Middle frontal gyrus (tissue), 1 donor: ENCODE data around the gene TAMALIN.

Experiments
- DNase-seq: peaks from one replicate; pipeline ENCODE4 v3.0.0-alpha.2; 2015; ENCODE audit warnings: low spot score; ENCODE audit errors: extremely low spot score

The TAMALIN gene

DNA sequence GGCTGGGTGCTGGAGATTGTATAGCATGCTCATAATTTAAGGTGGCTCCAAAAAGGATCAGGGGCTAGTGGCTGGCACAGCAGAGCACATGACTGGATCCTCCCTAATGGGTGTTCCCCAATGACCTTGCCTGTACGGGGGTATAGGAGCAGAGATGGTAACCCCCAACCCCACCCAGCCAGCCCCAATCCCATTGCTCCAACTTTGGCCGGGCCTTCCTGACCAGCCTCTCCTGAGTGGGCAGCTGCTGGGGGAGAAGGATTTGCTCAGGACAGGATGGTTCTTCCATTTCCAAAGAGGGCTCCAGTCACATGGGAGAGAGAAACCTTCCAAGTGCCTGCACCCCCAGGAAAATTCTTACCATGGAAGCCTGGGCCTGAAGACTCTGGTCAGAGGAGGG lies 29.2 kb downstream of the TAMALIN start:
- DNase-seq, result no peak

DNA sequence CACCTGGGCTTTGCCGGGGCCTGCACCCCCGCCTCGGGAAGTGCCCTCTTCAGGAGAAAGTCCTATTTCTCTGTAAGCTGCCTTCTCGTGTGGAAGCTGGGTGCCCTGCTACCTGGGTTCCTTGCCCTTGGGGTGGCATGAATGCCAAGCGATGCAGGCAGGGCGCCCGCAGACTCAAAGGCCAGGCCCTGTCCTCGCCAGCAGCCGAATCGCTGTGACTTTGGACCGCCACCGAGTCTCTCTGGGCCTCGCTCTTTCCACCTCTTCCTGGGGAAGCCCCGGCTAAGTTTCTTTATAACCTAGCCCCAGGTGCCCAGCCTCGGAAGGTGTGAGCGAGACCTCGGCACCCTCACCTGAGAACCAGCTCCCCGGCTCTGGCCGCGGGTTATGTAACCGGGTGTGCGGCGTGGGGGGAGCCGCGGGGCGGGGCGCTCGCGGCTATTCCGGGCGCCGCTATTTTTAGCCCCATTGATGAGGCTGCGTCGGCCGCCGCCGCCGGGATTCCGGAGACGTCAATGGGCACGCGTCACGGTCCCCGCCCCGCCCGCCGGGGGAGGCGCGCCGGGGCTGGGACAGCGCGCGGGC lies 29.9 kb downstream of the TAMALIN start:
- peak; percentile 74 for DNase-seq

DNA sequence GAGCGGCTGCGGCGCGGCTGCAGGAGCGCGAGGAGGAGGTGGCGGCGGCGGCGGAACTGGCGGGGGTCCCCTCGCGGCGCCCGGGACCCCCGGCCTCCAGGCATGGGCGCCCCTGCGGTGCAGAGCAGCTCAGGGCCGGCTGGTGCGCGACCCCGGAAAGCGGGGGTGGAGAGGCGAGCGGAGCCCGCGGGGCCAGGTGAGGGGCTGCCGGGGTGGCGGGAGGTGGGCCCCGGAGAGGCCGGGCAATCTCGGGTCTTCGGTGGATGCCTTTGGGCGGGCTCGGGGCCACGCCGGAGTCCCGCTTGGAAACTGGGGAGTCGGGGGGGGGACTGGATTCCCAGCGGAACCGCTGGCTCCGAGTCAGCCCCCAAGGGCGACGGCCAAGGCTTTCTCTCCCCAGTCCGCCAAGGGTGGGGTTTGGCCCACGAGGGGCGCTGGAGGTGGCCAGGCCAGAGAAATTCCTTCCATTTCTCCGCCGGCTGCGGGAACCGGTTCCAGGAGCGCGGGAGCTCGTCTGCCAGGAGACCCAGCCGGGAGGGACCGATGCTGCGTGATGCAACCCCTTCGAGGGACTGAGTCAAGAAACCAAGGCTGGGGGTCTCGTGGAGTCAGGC lies 30.6 kb downstream of the TAMALIN start:
- no peak for DNase-seq

GRCh38 chr12:52038447-52038846 lies 31.7 kb downstream of the TAMALIN start:
- DNase-seq, result no peak

DNA sequence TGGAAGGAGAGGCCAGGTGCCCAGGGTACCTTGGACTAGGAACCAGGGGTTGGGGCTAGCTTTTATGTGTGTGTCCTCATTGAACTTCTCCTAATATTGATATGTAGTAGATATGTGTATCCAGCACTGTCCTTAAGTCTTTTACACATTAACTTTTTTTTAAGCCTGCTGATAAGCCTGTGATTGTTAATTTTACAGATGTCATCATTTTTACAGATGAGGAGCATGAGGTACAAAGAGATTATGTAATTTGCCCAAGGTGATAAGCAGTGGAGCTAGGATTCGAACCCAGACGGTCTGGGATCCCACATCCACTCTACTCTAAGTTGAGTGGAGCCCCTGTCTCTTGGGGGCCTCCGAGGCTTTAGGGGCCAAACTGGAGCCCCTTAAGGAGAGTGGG lies 34.3 kb downstream of the TAMALIN start:
- DNase-seq, result no peak

DNA sequence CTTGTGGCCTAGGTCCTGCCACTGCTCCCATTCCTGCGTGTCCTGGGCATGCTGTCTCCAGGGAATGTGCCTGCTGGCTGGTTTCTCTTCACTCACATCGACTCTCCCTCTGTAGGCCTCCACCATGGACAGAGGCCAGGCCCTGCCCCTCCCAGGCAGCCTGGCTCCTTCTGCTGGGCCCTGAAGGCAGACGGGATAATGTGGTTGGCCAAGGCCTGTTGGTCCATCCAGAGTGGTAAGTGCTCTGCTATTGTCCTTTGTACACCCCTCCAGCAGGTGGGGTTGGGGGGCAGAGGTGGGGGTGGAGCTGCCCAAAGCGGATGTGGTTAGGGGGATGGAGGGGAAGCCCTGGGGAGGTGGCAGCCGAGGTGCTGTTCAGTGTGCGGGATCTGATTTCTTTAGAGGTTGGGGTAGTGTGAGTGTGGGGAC lies 35.0 kb downstream of the TAMALIN start:
- no peak for DNase-seq

DNA sequence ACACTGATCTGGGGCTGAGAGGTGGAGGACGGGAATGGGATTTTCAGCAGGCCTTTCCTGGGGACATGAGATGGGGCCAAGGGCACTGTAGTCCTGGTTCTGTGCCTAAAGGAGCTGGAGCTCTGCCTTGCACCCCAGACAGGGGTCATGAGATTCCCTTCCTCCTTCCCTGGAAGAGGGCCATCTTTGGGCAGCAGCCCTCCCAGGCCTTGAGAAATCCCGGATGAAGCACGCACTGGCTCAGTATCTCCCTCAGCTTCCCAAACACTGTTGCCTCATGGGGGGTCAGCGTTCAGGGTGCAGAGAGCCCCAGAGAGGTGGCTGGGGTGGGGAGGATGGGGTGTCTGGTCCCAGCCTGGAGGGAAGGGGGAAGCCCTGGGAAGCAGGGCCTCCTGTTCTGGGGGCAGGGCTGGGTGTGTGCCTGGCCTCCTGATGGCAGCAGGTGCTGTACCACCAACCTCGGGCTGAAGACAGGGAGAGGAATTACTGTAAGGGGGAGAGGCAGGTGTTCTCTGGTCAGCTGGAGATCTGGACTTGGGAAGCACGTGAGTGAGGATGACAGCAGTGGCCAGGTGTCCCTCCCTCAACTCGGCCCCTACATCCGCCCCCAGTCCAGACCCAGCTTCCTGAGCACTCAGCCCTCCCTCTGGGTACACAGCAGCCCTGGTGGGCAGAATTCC lies 36.1 kb downstream of the TAMALIN start:
- DNase-seq, result no peak

DNA sequence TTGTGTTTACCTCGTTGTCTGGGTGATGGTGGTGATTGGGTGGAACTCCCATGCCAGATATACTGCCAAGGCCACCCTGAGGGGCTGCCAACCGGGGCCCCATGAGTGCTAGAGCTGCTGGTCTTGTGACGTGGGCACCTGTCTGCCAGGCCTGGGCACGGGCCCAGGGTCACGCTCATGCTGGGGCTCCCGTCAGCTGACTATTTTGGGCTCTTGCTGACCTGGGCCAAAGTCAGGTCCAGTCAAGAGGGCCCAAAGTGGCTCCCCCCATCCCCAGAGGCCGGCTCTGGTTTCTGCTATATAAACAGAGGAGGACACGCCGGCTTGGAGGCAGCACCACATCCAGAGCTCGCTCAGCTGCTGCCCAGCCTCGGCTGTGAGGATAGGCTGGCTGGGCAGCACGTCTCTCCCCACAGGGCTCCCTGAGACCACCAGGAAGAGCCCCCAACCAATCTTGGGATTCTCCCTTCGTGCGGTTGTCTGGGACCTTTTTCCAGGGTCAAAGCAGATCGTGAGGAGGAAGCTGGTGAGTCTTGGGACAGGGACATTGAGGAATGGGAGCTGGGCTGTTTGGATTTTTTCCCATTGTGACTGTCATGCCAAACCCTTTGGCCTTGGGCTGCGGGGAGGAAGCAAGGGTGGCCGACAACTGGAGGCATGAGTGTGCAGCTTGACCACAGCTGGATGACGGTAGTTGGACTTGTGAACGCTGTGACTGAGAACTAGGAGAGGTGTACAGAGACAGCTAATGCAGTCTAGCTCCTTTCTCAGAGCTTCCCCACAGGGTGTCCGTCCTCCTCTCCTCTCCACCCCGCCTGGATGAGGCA lies 36.9 kb downstream of the TAMALIN start:
- no peak for DNase-seq

GRCh38 chr12:52044292-52044983 lies 37.7 kb downstream of the TAMALIN start:
- peak; percentile 60 for DNase-seq

GRCh38 chr12:52045794-52046199 lies 39.1 kb downstream of the TAMALIN start:
- DNase-seq, result no peak

- DNase-seq, result no peak
Measured at GRCh38 chr12:52046859-52047258, 40.1 kb downstream of the TAMALIN start.

DNA sequence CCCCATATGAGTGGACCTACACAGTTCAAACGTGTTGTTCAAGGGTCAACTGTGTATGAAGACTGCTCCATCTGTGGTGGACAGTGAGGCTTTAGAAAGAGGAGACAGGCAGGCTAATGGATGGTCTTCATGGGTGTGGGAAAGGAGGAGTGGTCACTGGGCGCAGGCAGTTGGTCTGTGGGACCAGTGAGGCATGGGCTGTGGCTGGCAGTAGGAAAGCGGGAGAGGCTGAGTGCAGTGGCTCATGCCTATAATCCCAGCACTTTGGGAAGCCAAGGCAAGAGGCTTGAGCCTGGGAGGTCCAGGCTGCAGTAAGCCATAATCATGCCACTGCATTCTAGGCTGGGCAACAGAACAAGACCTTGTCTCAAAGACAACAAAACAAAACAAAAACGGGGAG lies 42.5 kb downstream of the TAMALIN start:
- no peak for DNase-seq

DNA sequence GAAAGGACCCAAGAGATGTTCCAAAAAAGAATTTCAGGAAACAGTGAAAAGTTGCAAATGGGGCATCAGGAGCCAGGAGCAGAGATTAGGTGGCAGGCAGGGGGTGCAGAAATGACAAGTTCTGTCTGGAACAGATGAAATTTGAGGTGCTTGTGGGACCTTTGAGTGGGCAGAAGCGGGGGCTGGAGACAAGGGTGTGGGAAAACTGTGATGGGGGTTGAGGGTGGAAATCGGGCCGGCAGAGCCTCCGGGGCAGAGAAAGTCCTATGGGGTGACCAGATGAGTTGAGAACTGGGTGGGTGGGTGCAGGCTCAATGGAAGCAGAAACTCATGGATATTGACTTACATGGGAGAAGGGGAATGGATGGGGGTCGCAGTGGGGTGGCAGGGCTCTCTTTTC lies 42.9 kb downstream of the TAMALIN start:
- no peak for DNase-seq

- DNase-seq, result no peak
Measured at GRCh38 chr12:52050116-52050757, 43.5 kb downstream of the TAMALIN start.

DNA sequence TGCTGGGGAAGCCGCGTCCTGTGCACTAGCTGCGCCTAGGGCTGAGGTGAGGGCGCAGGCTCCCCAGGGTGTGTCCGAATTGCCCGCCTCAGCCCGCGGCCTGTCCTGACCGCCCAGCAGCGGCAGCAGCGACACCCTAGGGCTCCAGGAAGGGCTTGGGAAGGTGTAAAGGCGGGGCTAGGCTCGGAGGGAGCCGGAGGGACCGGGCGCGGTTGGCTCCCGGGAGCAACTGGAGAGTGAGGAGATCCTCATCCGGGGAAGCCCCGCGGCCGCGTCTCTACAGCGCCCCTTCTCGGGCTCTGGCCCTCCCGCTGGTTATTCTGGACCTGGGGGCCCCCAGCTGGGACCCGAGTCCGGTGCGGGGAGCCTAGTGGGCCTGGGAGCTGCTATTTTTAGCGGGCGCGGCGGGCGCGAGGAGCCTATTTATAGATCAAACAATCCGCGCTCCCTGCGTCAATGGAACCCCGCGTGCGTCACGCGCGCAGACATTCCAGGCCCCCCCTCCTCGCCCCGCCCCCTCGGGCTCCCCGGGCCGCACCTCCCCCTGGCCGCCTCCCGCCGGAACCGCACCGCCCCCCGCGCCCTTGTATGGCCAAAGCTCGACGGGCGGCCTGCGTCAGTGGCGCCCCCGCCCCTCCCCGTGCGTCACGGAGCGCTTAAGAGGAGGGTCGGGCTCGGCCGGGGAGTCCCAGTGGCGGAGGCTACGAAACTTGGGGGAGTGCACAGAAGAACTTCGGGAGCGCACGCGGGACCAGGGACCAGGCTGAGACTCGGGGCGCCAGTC lies 44.2 kb downstream of the TAMALIN start, which contains the start of gene NR4A1:
NR4A1 (plus strand) TSS at position 685 of the 784 bp plus-strand sequence. CDS start 2,887 bp downstream, outside the sequence.
- peak; percentile 83 for DNase-seq

DNA sequence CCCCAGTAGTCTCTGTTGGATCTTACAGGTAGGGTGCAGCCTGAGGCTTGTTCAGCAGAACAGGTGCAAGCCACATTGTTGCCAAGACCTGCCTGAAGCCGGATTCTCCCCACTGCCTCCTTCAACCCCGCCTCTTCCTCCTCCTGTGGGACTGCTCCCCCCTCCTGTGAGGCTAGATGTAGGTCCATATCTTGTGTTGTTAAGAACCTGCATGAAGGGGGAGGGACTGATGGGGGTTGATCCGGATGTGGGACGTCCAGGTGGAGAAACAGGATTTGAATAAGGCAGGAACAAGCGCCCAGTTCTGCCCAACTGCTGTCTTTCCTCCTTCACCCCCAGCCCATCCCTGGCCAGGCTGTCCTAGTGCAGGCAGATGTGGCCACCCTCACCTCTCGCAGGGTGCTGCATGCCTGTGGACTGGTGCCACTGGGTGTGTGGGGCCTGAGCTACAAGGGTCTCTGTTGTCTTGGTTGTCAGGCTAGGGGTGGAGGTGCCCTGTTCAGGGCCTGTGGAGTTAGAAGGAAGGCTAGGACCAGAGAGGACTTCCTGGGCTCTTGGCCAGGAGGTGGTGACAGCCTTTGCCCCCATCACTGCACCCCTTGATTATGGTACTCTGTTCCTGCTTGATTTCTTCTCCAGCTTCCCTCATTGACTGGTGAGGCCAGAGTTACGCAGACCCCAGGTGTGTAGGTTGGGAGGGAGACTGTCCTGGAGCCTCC lies 45.9 kb downstream of the TAMALIN start:
- no peak for DNase-seq

GRCh38 chr12:52053536-52054209 lies 46.9 kb downstream of the TAMALIN start:
- no peak for DNase-seq

GRCh38 chr12:52054231-52054832 lies 47.6 kb downstream of the TAMALIN start:
- no peak for DNase-seq
